HG02759 (cell line): ENCODE measurements around the gene NFKB1.
"Not testable (repeated sequence)": the region's sequence is repeated elsewhere in the genome, so short reads cannot be mapped to it uniquely, and the experiment has no call there.

ENCODE experiments used
- ATAC-seq: cut with Tn5 transposase; IDR thresholded peaks from one replicate; pipeline ENCODE4 v1.9.1; 2021; ENCODE audit warnings: mild to moderate bottlenecking, moderate library complexity; ENCODE audit not compliant: unreplicated experiment

Gene NFKB1

GRCh38 chr4:102560571-102561341, 59.6 kb downstream of the NFKB1 start:
- no peak for ATAC-seq

- ATAC-seq: no peak
Observed at GRCh38 chr4:102563000-102563399, 61.8 kb downstream of the NFKB1 start.

GRCh38 chr4:102564399-102565059, 63.4 kb downstream of the NFKB1 start:
- peak; percentile 86 for ATAC-seq

GRCh38 chr4:102565696-102566095, 64.5 kb downstream of the NFKB1 start:
- no peak for ATAC-seq

- no peak for ATAC-seq
Observed at GRCh38 chr4:102566426-102566825, 65.3 kb downstream of the NFKB1 start.

GRCh38 chr4:102567427-102567826, 66.3 kb downstream of the NFKB1 start:
- ATAC-seq: no peak

- ATAC-seq: no peak
Observed at GRCh38 chr4:102569200-102569599, 68.0 kb downstream of the NFKB1 start.

- not testable (repeated sequence) for ATAC-seq
Observed at GRCh38 chr4:102570211-102570610, 69.1 kb downstream of the NFKB1 start.

GRCh38 chr4:102572452-102572851, 71.3 kb downstream of the NFKB1 start:
- no peak for ATAC-seq

GRCh38 chr4:102574317-102574716, 73.2 kb downstream of the NFKB1 start:
- peak; percentile 50 for ATAC-seq

- ATAC-seq: no peak
Observed at GRCh38 chr4:102575369-102576129, 74.4 kb downstream of the NFKB1 start.

GRCh38 chr4:102578270-102578669, 77.1 kb downstream of the NFKB1 start:
- no peak for ATAC-seq

- ATAC-seq: no peak
Observed at GRCh38 chr4:102578819-102579218, 77.7 kb downstream of the NFKB1 start.

- no peak for ATAC-seq
Observed at GRCh38 chr4:102579794-102580462, 78.8 kb downstream of the NFKB1 start.

- ATAC-seq: no peak
Observed at GRCh38 chr4:102580463-102580842, 79.3 kb downstream of the NFKB1 start.

GRCh38 chr4:102584091-102584490, 82.9 kb downstream of the NFKB1 start:
- ATAC-seq: no peak

GRCh38 chr4:102585329-102585728, 84.2 kb downstream of the NFKB1 start:
- ATAC-seq: peak; percentile 41

- ATAC-seq: peak; percentile 43
Observed at GRCh38 chr4:102586002-102586643, 85.0 kb downstream of the NFKB1 start.

- peak; percentile 37 for ATAC-seq
Observed at GRCh38 chr4:102586644-102587021, 85.5 kb downstream of the NFKB1 start.

- no peak for ATAC-seq
Observed at GRCh38 chr4:102589743-102590142, 88.6 kb downstream of the NFKB1 start.

- no peak for ATAC-seq
Observed at GRCh38 chr4:102592256-102592655, 91.1 kb downstream of the NFKB1 start.
